ENCODE results near the gene EIF4EBP2. TPM values are rescaled to one million over a fixed set of nuclear protein-coding genes. Genes with fewer than 3 reads are reported as not detected.

Gene EIF4EBP2
- total RNA-seq, 2 experiments from 2014 or later = 56.1 to 68.7 TPM

DNA sequence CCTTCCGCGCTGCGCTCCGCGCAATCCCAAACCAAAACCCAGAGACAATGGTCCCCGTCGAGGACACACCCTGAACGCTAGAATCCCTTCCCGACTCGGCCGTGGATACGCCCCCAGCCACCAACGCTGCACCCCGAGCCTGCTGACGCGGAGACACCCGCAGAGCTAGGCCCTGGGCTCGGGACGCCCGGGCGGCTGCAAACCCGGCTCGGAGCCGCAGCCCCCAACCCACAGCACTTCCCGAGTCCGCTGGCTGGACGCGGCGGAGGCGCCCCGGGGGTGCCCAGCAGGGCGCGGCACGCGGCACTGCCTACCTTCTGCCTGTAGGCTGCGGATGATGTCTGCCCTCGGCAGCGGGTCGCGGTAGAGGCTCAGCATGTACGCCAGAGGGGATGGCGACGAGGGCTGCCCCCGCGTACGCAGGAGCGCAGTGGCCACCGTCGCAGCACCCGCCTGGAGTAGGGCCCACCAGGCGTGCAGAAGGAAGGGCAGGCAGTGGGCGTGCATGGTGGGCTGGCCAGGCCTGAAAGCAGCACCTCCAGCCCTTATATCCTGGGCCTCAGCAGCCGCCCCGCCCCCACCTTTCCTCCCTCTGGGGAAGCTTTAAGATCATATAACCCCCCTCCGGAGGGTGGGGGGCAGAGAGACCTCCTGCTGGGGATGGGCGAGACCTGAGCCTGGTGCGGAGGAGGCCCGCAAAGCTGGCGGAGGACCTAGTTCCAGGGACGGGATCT is 37.4 kb downstream of the EIF4EBP2 start, which contains the start of gene NODAL:
NODAL (minus strand) TSS at position 521 of the 734 bp plus-strand sequence; CDS start at position 507, 14 bp downstream.
- ChIA-PET CTCF (interaction anchor here (1.2 to 2.1 kb wide), 3 partner anchors 10 to 82 kb away, joined by 3 to 10 read pairs (median 5); no protein-coding TSS in a partner anchor), POLR2A (no interaction called here)
- H3K27ac Mint-ChIP-seq = no peak within 1 kb of the TSS
- H3K9me3 Mint-ChIP-seq = no peaks in the 10 kb centered on the region
- H3K36me3 Mint-ChIP-seq (ENCODE audit: low read depth) = no peaks in the 10 kb centered on the region
- peak within 1 kb of the TSS; percentile 14 for H3K4me3 Mint-ChIP-seq
- DNase-seq = no peak
- peaks cover 61% of the 10 kb centered on the region for H3K27me3 Mint-ChIP-seq
- peaks cover 6% of the 10 kb centered on the region for H3K4me1 Mint-ChIP-seq

DNA sequence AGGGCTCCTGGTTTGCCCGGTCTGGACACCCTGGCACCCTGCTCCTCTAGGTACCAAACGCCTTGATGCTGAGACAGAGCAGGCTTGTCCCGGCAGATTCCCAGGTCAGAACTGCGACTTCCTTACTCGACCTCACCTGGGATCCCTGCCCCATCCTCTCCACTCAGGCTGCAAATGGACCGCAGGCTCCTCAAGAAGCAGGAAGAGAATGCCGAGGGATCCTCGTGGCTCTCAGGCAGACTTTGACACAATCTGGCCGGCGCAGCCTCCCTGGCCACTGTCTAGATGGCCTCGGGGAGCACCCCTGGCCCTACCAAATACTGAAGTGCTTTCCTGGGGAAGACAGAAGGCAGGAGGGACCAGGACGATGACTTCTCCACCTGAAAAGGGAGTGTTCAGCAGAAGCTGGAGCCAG is 38.0 kb downstream of the EIF4EBP2 start:
- POLR2A ChIA-PET = no interaction called here
- H3K4me3 Mint-ChIP-seq = no peak overlapping the region
- H3K9me3 Mint-ChIP-seq = no peaks in the 10 kb centered on the region
- no peak for DNase-seq
- H3K27ac Mint-ChIP-seq = no peak overlapping the region
- no peaks in the 10 kb centered on the region for H3K36me3 Mint-ChIP-seq (ENCODE audit: low read depth)
- H3K27me3 Mint-ChIP-seq = peaks cover 60% of the 10 kb centered on the region
- CTCF ChIA-PET = interaction anchor here (1.2 to 2.1 kb wide), 3 partner anchors 11 to 82 kb away, joined by 3 to 10 read pairs (median 5); no protein-coding TSS in a partner anchor
- peaks cover 6% of the 10 kb centered on the region for H3K4me1 Mint-ChIP-seq

DNA sequence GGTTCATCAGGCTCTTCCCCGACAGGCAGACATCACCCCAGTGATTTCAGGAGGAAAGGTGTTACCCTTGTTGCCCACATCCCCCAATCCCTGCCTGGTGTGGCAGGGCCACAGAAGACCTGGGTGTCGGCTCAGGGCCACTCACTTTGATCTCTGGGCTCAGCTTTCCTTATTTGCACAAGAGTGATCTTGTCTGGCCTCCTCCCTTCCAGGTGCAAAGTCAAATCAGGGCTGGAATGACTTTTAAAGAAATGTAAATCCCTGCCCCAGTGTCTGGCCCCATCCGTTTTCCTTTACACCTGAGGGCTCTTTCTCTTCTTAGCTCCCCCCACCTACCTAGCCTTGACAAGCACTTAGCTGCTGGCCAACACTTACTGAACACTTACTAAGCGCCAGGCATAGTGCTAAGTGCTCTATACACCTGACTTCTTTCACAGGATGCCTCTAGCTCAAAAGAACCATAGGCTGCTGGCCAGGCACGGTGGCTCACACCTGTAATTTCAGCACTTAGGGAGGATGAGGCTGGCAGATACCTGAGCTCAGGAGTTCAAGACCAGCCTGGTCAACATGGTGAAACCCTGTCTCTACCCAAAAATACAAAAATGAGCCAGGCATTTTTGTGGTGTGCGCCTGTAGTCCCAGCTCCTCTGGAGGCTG is 38.5 kb downstream of the EIF4EBP2 start:
- Mint-ChIP-seq H3K4me1 (peaks cover 6% of the 10 kb centered on the region), H3K36me3 (ENCODE audit: low read depth) (no peaks in the 10 kb centered on the region), H3K27me3 (peaks cover 59% of the 10 kb centered on the region), H3K4me3 (no peak overlapping the region), H3K27ac (no peak overlapping the region), H3K9me3 (no peaks in the 10 kb centered on the region)
- no peak for DNase-seq
- ChIA-PET CTCF (interaction anchor here (0.6 to 2.1 kb wide), 5 partner anchors 9 to 170 kb away, joined by 3 to 10 read pairs (median 5); no protein-coding TSS in a partner anchor), POLR2A (no interaction called here)

DNA sequence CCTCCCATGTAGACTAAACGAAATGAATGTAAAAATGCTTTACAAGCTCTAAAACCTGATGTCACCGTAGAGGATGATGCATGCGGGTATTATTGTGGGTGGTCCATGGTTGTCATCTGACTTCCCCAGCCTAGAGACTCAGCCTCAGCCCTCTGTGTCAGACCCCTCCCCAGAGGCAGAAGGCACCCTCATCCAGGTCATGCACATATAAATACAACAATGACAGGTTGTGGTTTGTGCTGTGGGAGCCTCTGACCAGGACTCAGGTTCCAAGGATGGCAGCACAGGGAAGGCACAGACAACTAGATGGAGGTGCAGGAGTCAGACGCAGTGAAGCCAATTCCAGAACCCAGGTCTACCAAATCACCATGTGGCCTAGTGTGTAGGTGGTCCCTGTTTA is 40.8 kb downstream of the EIF4EBP2 start:
- H3K9me3 Mint-ChIP-seq = no peaks in the 10 kb centered on the region
- ChIA-PET CTCF (interaction anchor here (1.5 to 2.2 kb wide), 2 partner anchors 11 to 17 kb away, joined by 4 to 11 read pairs; no protein-coding TSS in a partner anchor), POLR2A (no interaction called here)

DNA sequence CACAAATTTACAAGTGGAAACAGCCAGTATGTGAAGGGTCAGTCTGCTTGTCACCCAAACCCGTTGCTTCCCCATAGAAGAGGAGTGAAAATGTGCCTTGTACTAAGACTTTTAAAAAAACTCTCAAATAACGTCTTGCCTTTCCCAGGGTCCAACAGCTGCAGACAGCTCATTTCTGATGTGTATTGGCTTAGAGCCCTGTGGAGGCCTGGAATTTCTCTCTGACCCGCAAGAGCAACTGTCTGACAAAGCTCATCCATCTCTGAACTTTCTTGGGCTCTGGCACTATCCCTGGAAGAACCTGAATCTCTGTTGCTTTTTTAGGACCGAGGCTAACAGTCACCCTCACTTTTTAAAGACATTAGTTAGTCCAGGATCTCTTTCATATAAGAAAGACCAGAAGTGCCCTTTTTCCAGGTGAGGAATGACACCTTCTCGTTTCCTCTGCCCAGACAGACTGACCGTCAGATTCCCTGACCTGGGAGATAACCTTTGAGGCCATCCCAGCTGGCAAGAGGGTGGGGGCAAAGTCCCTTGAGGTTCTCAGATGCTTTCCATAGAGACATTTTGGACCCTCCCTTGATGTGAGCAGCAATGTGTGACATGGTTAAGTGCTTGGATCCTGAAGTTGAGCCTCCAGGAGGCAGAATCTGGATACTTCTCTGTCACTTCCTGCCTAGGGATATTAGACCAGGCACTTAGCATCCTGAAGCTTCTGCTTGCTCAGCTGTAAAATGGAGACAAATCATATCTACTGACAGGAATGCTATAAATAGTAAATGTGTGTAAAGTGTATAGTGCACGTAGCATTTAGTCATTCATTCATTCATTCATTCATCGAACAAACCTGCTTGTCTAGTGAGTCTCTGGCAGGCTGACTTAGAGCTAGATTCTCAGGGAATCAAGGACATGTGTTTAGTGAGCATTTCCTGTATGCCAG is 42.0 kb downstream of the EIF4EBP2 start:
- Mint-ChIP-seq H3K36me3 (ENCODE audit: low read depth) (no peaks in the 10 kb centered on the region), H3K4me3 (no peak overlapping the region), H3K27ac (no peak overlapping the region), H3K4me1 (peaks cover under 1% of the 10 kb centered on the region), H3K27me3 (peaks cover 30% of the 10 kb centered on the region), H3K9me3 (no peaks in the 10 kb centered on the region)
- CTCF ChIA-PET = interaction anchor here (1.2 to 2.2 kb wide), 3 partner anchors 9 to 21 kb away, joined by 3 to 11 read pairs (median 4); no protein-coding TSS in a partner anchor
- POLR2A ChIA-PET = no interaction called here
- no peak for DNase-seq

More for the DNA sequence above, 40.8 kb downstream of the EIF4EBP2 start:
- no peaks in the 10 kb centered on the region for H3K36me3 Mint-ChIP-seq (ENCODE audit: low read depth)
- no peak overlapping the region for H3K27ac Mint-ChIP-seq
- peaks cover 41% of the 10 kb centered on the region for H3K27me3 Mint-ChIP-seq
- peaks cover 6% of the 10 kb centered on the region for H3K4me1 Mint-ChIP-seq
- DNase-seq = no peak
- H3K4me3 Mint-ChIP-seq = no peak overlapping the region

DNA sequence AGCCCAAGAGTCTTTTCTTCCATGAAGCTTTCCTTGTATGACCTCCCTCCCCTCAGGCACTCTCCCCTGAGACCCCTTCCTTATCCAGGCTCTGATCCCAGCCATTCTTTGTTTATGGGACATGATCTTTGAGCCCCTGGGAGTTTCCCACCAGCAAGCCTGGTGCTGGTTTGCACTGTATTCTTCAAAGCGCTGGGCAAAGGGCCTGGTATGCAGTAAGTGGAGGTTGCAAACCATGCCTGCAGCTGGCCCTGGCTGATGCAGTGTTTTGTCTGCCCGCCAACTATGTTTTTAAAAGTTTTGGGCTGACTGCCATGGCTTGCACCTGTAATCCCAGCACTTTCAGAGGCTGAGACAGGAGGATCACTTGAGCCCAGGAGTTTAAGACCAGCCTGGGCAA is 44.3 kb downstream of the EIF4EBP2 start:
- DNase-seq = no peak
- POLR2A ChIA-PET = no interaction called here
- CTCF ChIA-PET = no interaction called here
- Mint-ChIP-seq H3K9me3 (no peaks in the 10 kb centered on the region), H3K27me3 (peaks cover 11% of the 10 kb centered on the region), H3K4me1 (no peaks in the 10 kb centered on the region), H3K27ac (no peak overlapping the region), H3K4me3 (no peak overlapping the region), H3K36me3 (ENCODE audit: low read depth) (no peaks in the 10 kb centered on the region)

DNA sequence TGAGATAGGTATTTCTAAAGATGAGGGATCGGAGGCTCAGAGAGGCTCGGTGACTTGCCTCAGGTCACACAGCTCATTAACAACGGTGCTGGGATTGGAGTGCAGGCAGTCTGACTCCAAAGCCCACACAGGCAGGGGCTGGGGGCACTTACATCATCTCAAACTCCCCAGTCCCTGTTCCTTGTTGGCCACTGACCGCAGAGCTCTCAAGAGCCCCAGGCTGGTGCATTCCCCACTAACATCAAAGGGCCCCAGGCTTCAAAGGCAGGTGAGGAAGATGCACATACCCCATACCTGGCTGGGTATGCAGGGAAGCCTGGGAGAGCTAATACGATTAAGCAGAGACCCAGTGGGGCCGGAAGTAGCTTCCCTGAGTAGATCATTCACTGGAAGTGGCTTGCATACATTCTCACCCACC is 51.3 kb downstream of the EIF4EBP2 start:
- Mint-ChIP-seq H3K4me1 (peaks cover 2% of the 10 kb centered on the region), H3K36me3 (ENCODE audit: low read depth) (no peaks in the 10 kb centered on the region), H3K4me3 (no peak overlapping the region), H3K27ac (no peak overlapping the region), H3K27me3 (peaks cover 51% of the 10 kb centered on the region), H3K9me3 (no peaks in the 10 kb centered on the region)
- CTCF ChIA-PET = interaction anchor here (3.0 kb wide), 1 partner anchor 10 kb away, joined by 11 read pairs; no protein-coding TSS in a partner anchor
- no peak for DNase-seq
- POLR2A ChIA-PET = no interaction called here

DNA sequence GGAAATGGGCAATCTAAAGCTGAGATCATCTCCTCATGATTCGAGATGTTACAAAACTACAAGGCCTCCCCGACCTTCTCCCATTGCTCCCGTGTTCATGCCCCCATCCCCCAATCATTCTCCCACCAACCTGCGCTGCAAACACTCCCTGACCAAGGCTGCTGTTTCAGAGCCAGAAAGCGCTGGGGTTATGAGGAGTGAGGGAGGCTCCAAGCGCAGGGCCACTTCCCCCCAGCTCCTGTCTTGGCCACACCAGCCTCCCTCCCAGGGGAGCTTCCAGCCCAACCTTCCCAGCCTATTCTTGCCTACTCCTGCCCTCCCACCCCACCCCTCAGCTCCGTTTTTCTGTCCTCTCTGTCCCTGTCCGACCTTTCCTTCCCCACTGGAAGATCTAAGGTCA is 52.2 kb downstream of the EIF4EBP2 start:
- Mint-ChIP-seq H3K9me3 (no peaks in the 10 kb centered on the region), H3K4me3 (no peak overlapping the region), H3K36me3 (ENCODE audit: low read depth) (no peaks in the 10 kb centered on the region), H3K4me1 (peaks cover 2% of the 10 kb centered on the region), H3K27me3 (peaks cover 55% of the 10 kb centered on the region), H3K27ac (no peak overlapping the region)
- ChIA-PET CTCF (interaction anchor here (3.0 kb wide), 1 partner anchor 11 kb away, joined by 11 read pairs; no protein-coding TSS in a partner anchor), POLR2A (no interaction called here)
- no peak for DNase-seq

DNA sequence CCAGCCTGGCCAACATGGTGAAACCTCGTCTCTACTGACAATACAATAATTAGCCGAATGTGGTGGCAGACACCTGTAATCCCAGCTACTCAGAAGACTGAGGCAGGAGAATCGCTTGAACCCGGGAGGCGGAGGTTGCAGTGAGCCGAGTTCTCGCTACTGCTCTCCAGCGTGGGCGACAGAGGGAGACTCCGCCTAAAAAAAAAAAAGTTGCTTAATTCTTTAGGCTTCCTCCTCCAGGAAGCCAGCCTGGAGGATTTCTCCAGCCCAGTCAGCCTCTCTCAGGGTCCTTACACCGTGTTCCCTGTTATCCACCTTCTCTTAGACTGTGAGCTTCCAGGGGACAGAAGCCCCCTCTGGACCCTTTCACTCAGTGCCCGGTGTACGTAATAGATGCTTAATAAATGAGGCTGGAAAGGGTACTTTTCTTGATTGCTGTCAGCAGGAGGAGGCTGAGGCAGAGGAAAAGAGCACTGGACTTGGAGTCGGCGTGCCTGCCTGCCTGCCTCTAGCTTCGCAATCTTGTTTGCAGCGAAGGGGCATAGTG is 53.9 kb downstream of the EIF4EBP2 start:
- H3K27me3 Mint-ChIP-seq = peaks cover 58% of the 10 kb centered on the region
- H3K36me3 Mint-ChIP-seq (ENCODE audit: low read depth) = no peaks in the 10 kb centered on the region
- ChIA-PET CTCF (no interaction called here), POLR2A (no interaction called here)
- H3K4me1 Mint-ChIP-seq = peaks cover 2% of the 10 kb centered on the region
- no peaks in the 10 kb centered on the region for H3K9me3 Mint-ChIP-seq
- H3K4me3 Mint-ChIP-seq = no peak overlapping the region
- no peak for DNase-seq
- no peak overlapping the region for H3K27ac Mint-ChIP-seq

DNA sequence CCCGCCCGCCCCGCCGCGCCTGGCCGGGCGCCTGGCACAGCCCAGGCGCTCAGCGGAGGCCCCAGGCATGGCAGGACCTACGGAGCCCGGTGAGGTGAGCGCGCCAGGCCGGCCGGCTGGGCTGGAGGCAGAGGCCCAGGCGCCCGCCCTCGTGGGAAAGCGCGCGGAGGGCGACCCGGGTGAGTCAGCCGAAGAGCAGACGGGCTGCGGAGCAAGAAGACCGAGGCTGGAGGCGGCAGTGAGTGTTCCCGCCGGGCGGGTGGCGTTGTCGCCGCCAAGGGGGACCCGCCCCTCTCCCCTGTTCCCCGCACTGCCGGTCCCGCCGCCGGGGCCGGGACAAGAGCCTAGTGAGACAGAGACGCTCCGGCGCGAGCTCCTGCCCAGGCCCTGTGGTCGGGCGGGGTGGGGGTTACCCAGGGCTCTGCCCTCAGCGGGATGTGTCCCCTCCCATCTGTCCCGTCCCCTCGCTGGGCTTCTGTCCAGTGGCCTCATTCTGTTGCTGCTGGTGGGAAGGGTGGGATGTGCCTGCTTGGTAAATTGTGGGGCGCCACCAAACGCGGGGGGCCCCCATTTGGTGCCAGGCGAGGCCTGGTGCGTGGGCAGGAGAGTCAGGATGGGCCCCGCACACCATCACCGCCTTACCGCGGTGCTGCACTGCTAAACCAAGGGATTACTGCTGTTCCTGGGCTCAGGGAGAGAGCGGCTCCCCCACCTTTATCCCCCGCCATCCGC is 54.5 kb downstream of the EIF4EBP2 start:
- H3K9me3 Mint-ChIP-seq = no peaks in the 10 kb centered on the region
- H3K36me3 Mint-ChIP-seq (ENCODE audit: low read depth) = no peaks in the 10 kb centered on the region
- CTCF ChIA-PET = no interaction called here
- DNase-seq = no peak
- no peak overlapping the region for H3K27ac Mint-ChIP-seq
- POLR2A ChIA-PET = no interaction called here
- peaks cover 56% of the 10 kb centered on the region for H3K27me3 Mint-ChIP-seq
- H3K4me1 Mint-ChIP-seq = peaks cover 2% of the 10 kb centered on the region
- no peak overlapping the region for H3K4me3 Mint-ChIP-seq

DNA sequence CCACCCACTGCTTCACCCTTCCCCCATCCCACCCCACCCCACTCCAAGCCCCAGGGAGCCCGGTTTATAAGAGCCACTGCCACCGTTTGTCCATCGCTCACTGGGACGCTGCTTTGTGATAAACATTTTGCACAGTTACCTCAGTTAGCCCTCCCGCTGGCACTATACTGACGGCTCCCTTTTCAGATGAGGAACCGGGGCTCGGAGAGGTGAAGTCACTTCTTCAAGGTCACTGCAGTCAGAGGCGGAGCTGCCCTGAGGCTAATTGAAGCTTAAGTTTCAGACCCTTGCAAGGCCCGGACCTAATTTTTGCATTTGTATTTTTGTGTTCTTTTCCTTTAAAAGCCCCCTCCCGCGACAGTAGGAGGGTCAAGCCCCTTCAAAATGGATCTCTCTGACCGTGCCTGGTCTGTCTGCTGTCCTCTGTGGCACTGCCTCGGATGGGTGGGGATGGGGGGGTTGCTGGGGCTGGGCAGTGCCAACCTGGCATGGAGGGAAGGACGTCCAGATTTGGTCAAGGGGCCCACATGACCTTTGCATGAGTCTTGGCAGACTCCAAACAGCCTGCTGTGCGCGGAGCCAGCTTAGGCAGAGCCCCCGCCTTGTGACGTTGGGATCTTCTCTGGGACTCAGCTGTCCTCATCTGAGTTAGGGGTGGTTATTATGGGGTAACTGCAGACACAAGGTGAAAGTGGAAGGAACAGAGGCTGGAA is 55.3 kb downstream of the EIF4EBP2 start:
- Mint-ChIP-seq H3K4me3 (no peak overlapping the region), H3K27ac (no peak overlapping the region), H3K4me1 (peaks cover 2% of the 10 kb centered on the region), H3K9me3 (no peaks in the 10 kb centered on the region), H3K36me3 (ENCODE audit: low read depth) (no peaks in the 10 kb centered on the region), H3K27me3 (peaks cover 54% of the 10 kb centered on the region)
- no peak for DNase-seq
- POLR2A ChIA-PET = no interaction called here
- CTCF ChIA-PET = interaction anchor here (1.4 kb wide), 1 partner anchor 69 kb away, joined by 3 read pairs; no protein-coding TSS in a partner anchor
